ENCODE data around the gene NAT10.

DNA sequence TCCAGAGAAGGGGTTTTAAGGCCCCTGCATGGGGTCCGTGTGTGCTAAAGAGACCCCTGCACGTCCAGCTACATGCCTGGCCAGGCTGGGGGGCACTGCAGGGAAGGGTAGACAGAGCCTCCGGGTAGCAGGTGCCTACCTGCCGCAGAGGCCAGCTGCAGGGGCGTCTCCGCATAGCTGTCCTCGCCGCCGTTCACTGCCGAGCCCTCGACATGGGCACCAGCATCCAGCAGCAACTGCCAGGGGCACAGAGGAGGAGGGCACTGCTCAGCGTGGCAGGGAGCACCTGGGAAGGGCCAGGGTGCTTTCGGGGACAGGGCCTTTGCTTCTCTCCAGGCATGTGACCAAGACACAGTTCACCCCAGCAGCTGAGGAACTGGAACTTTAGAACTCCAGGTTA lies 59.7 kb downstream of the NAT10 start:
- TF ChIP-seq EZH2 (IDR thresholded peaks at IDR 0.05; ENCODE audit: borderline replicate concordance, low read length), result no peak
- TF ChIP-seq, protein P1, sequence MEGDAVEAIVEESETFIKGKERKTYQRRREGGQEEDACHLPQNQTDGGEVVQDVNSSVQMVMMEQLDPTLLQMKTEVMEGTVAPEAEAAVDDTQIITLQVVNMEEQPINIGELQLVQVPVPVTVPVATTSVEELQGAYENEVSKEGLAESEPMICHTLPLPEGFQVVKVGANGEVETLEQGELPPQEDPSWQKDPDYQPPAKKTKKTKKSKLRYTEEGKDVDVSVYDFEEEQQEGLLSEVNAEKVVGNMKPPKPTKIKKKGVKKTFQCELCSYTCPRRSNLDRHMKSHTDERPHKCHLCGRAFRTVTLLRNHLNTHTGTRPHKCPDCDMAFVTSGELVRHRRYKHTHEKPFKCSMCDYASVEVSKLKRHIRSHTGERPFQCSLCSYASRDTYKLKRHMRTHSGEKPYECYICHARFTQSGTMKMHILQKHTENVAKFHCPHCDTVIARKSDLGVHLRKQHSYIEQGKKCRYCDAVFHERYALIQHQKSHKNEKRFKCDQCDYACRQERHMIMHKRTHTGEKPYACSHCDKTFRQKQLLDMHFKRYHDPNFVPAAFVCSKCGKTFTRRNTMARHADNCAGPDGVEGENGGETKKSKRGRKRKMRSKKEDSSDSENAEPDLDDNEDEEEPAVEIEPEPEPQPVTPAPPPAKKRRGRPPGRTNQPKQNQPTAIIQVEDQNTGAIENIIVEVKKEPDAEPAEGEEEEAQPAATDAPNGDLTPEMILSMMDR (IDR thresholded peaks at IDR 0.05; ENCODE audit: low read length), result no peak
